Measurements from ENCODE around the gene PDP2. TPM values are rescaled to one million over a fixed set of nuclear protein-coding genes. Genes with fewer than 3 reads are reported as not detected.

The PDP2 gene
- total RNA-seq, 2 donors from 2014 or later: 16.0 to 25.9 TPM

GRCh38 chr16:66937725-66938337 lies 57.5 kb downstream of the PDP2 start:
- no peaks in the 10 kb centered on the region for H3K27me3 ChIP-seq
- no peaks in the 10 kb centered on the region for H3K9me3 ChIP-seq
- peak overlapping the region; percentile 86 for H3K27ac ChIP-seq
- DNase-seq: no peak
- intact Hi-C loops (cut with DNase I): no loop called here
- H3K9ac ChIP-seq (ENCODE audit: low read depth in 2 of 2, low read length in 2 of 2): peak overlapping the region in 1 of 2 donors; percentile 7
- H3K36me3 ChIP-seq: peaks cover 21% of the 10 kb centered on the region
- peaks cover 16% of the 10 kb centered on the region for H3K4me1 ChIP-seq
- TF ChIP-seq CTCF (IDR thresholded peaks at IDR 0.05): no peak
- H3K4me3 ChIP-seq: no peak overlapping the region

GRCh38 chr16:66939366-66939765 lies 59.1 kb downstream of the PDP2 start:
- Histone ChIP-seq H3K27ac (no peak overlapping the region), H3K9ac (ENCODE audit: low read depth in 2 of 2, low read length in 2 of 2) (no peak overlapping the region), H3K36me3 (peaks cover 30% of the 10 kb centered on the region), H3K27me3 (no peaks in the 10 kb centered on the region), H3K9me3 (no peaks in the 10 kb centered on the region), H3K4me1 (peaks cover 8% of the 10 kb centered on the region), H3K4me3 (no peak overlapping the region)
- DNase-seq: no peak
- intact Hi-C loops (cut with DNase I): no loop called here
- no peak for TF ChIP-seq CTCF (IDR thresholded peaks at IDR 0.05)

DNA sequence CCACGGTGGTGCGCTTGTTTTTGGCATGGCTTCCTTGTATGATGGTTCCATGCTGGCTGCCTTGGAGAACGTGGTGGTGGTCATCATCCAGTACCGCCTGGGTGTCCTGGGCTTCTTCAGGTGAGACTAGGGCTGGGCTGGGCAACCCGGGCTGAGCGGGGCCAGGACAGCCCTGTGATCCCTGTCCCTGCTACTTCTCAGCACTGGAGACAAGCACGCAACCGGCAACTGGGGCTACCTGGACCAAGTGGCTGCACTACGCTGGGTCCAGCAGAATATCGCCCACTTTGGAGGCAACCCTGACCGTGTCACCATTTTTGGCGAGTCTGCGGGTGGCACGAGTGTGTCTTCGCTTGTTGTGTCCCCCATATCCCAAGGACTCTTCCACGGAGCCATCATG lies 59.9 kb downstream of the PDP2 start:
- Histone ChIP-seq H3K4me1 (peaks cover 8% of the 10 kb centered on the region), H3K9ac (ENCODE audit: low read depth in 2 of 2, low read length in 2 of 2) (no peak overlapping the region), H3K4me3 (no peak overlapping the region), H3K27me3 (no peaks in the 10 kb centered on the region), H3K9me3 (no peaks in the 10 kb centered on the region), H3K27ac (no peak overlapping the region), H3K36me3 (peaks cover 30% of the 10 kb centered on the region)
- intact Hi-C loops (cut with DNase I): no loop called here
- no peak for TF ChIP-seq CTCF (IDR thresholded peaks at IDR 0.05)
- DNase-seq: no peak

Other genes with a start within 250 kb of the PDP2 start
- 100 to 1,000 TPM; 150 to 212 TPM for gene CMTM4, start 183.8 kb upstream of the PDP2 start, total RNA-seq
- gene DYNC1LI2, start 128.9 kb upstream of the PDP2 start, total RNA-seq: 100 to 1,000 TPM; 138 to 162 TPM
- under 1 TPM in 1 of 2 donors, not detected in 1; 0.22 TPM for gene TERB1, start 78.9 kb upstream of the PDP2 start, total RNA-seq
- gene NAE1, start 49.5 kb upstream of the PDP2 start, total RNA-seq: 10 to 100 TPM; 42.2 to 62.0 TPM
- 100 to 1,000 TPM in 1 of 2 donors, 10 to 100 TPM in 1; 46.2 to 120 TPM for gene CA7, start 36.1 kb upstream of the PDP2 start, total RNA-seq
- 1 to 10 TPM in 1 of 2 donors, under 1 TPM in 1; 0.72 to 1.8 TPM for gene CDH16, start 38.4 kb downstream of the PDP2 start, total RNA-seq
- 1 to 10 TPM; 1.4 to 4.0 TPM for gene RRAD, start 45.0 kb downstream of the PDP2 start, total RNA-seq
- gene CIAO2B, start 53.9 kb downstream of the PDP2 start, total RNA-seq: 100 to 1,000 TPM; 105 to 146 TPM
- gene CES2, start 55.0 kb downstream of the PDP2 start, total RNA-seq: 100 to 1,000 TPM; 407 to 525 TPM
- gene CES3, start 80.8 kb downstream of the PDP2 start, total RNA-seq: 100 to 1,000 TPM; 136 to 169 TPM
- gene CES4A, start 108.1 kb downstream of the PDP2 start, total RNA-seq: 1 to 10 TPM; 5.9 to 7.8 TPM
- gene CBFB, start 148.6 kb downstream of the PDP2 start, total RNA-seq: 10 to 100 TPM; 41.5 TPM
- gene PHAF1, start 229.4 kb downstream of the PDP2 start, total RNA-seq: 10 to 100 TPM in 1 of 2 donors, 1 to 10 TPM in 1; 10.0 to 14.0 TPM

Measured in colonic mucosa (tissue), 4 donors.